ENCODE data around the gene STAP2.

DNA sequence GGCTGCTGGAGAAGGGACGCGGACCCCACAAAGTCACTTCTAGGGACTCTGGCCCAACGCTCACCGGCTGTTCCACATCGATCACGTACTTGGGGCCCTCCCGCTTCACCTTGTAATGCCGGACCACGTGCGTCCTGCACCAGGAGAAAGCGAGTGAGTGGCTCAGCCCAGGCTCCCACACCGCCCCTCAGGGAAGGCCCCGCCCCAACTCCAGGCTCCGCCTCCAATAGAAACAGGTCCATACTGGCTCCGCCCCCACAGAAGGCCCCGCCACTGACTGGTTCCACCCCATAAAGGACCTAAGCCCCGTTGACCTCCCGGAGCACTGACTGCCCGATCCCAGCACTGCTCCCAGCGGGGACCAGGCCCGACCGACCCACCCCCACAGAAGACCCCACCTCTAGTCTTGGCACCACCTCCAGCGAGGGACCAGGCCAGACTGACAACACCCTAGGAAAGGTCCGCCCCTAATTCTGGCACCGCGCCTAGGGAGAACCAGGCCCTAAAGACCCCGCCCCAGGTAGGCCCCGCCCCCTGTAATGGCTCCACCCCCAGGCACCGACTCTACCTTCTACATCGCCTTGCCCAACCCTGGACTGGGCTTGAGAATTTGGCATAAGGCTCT is 11.3 kb downstream of the STAP2 start:
- no peak for TF ChIP-seq EZH2 (IDR thresholded peaks at IDR 0.05; ENCODE audit: borderline replicate concordance, low read length)
- no peak for TF ChIP-seq CTCF (IDR thresholded peaks at IDR 0.05; ENCODE audit: low read length)
